Smooth muscle cell (in vitro differentiated cells): ENCODE measurements around the gene NTSR1. TPM values are rescaled to one million over a fixed set of nuclear protein-coding genes. Genes with fewer than 3 reads are reported as not detected.

ENCODE experiments used
- DNase-seq: peaks from one replicate; lab custom pipeline; 2025; ENCODE audit not compliant: unreplicated experiment; lab: John Stamatoyannopoulos, UW
- H2AFZ ChIP-seq: fragments of 200-600 bp; sonication (generic); 2 replicates; pipeline ENCODE4 v1.6.0; 2016; ENCODE audit warnings: antibody characterized with exemption, low read depth, mild to moderate bottlenecking
- H3F3A ChIP-seq: fragments of 200-600 bp; sonication (generic); 2 replicates; pipeline ENCODE4 v1.6.0; 2017; ENCODE audit warnings: antibody characterized with exemption, low read depth
- H3K27ac ChIP-seq: fragments of 200-600 bp; sonication (generic); 2 replicates; pipeline ENCODE4 v1.5.1; 2016; ENCODE audit warnings: low read depth, mild to moderate bottlenecking
- H3K27me3 ChIP-seq: fragments of 200-600 bp; sonication (generic); 2 replicates; pipeline ENCODE4 v1.6.1; 2016; ENCODE audit warnings: low read depth, mild to moderate bottlenecking
- H3K36me3 ChIP-seq: fragments of 200-600 bp; sonication (generic); 2 replicates; pipeline ENCODE4 v1.5.1; 2016; ENCODE audit warnings: low read depth
- H3K4me1 ChIP-seq: fragments of 200-600 bp; sonication (generic); 2 replicates; pipeline ENCODE4 v1.5.1; 2016; ENCODE audit warnings: low read depth
- H3K4me2 ChIP-seq: fragments of 200-600 bp; sonication (generic); 2 replicates; pipeline ENCODE4 v1.6.0; 2016; ENCODE audit warnings: mild to moderate bottlenecking
- H3K4me3 ChIP-seq: fragments of 200-600 bp; sonication (generic); 2 replicates; pipeline ENCODE4 v1.5.1; 2016; ENCODE audit warnings: mild to moderate bottlenecking
- H3K79me2 ChIP-seq: fragments of 200-600 bp; sonication (generic); 2 replicates; pipeline ENCODE4 v1.6.0; 2016; ENCODE audit warnings: low read depth, mild to moderate bottlenecking
- H3K9ac ChIP-seq: fragments of 200-600 bp; sonication (generic); 2 replicates; pipeline ENCODE4 v1.6.0; 2016; ENCODE audit warnings: low read depth
- H3K9me3 ChIP-seq: fragments of 200-600 bp; sonication (generic); replicated peaks from 2 replicates; pipeline ENCODE4 v1.5.1; 2016; ENCODE audit warnings: low read depth
- H4K20me1 ChIP-seq: fragments of 200-600 bp; sonication (generic); 2 replicates; pipeline ENCODE4 v1.6.0; 2016; ENCODE audit warnings: low read depth
- CTCF ChIP-seq: fragments of 200-600 bp; sonication (generic); IDR thresholded peaks from 2 replicates; pipeline ENCODE4 v1.5.1; 2017; ENCODE audit warnings: borderline replicate concordance, mild to moderate bottlenecking, antibody characterized with exemption; ENCODE audit not compliant: insufficient read depth, poor library complexity, severe bottlenecking
- WGBS: methylation state at CpG from one replicate; pipeline ENCODE4 v1.1.7; 2016; ENCODE audit warnings: low lambda C conversion rate; 5-methylcytosine and 5-hydroxymethylcytosine counted together
- polyA plus RNA-seq: library from polyadenylated mRNA; unstranded; fragments of >200 nt; fragmentation: Nextera tagmentation; extraction: Ambion mirVana; gene quantifications from 2 replicates; pipeline ENCODE4 v1.2.1, GENCODE V29; 2016
- total RNA-seq: library from RNA; depleted of rRNA; stranded (reverse); fragments of >200 nt; gene quantifications from 2 replicates; pipeline ENCODE4 v1.2.3, GENCODE V29; 2014

The NTSR1 gene
- total and polyA plus RNA-seq, 2 experiments from 2014 or later: 0.09 TPM; not detected in 1

DNA sequence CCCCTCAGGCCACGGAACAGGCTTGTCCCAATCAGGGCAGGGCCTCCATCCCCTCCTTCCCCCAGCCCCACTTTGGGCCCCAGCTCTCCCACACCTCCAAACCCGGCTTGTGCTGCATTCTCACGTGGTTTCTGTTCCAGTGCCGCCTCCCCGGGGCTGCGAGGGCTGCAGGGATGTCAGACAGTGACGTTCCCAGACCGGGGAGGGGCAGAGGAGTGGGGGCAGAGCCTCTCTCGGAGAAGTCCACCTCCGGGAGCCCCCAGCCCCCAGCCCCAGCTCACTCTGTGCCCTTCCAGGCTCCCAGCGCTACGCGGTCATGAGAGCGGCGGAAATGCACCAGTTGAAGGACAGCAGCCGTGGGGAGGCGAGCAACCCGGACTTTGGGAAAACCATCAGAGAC is 47.9 kb upstream of the NTSR1 start:
- no peak overlapping the region for H3K4me2 ChIP-seq
- 88% methylated on average over 11 of the region's 18 CpGs for WGBS
- H3K36me3 ChIP-seq: no peaks in the 10 kb centered on the region
- H3K79me2 ChIP-seq: no peaks in the 10 kb centered on the region
- no peaks in the 10 kb centered on the region for H3K4me1 ChIP-seq
- H3K9me3 ChIP-seq: no peaks in the 10 kb centered on the region
- no peaks in the 10 kb centered on the region for H4K20me1 ChIP-seq
- no peak for DNase-seq
- H3K27ac ChIP-seq: no peak overlapping the region
- H3K9ac ChIP-seq: no peak overlapping the region
- H2AFZ ChIP-seq: no peak overlapping the region
- no peak overlapping the region for H3K4me3 ChIP-seq
- no peak for TF ChIP-seq CTCF
- H3F3A ChIP-seq: no peaks in the 10 kb centered on the region
- no peaks in the 10 kb centered on the region for H3K27me3 ChIP-seq

DNA sequence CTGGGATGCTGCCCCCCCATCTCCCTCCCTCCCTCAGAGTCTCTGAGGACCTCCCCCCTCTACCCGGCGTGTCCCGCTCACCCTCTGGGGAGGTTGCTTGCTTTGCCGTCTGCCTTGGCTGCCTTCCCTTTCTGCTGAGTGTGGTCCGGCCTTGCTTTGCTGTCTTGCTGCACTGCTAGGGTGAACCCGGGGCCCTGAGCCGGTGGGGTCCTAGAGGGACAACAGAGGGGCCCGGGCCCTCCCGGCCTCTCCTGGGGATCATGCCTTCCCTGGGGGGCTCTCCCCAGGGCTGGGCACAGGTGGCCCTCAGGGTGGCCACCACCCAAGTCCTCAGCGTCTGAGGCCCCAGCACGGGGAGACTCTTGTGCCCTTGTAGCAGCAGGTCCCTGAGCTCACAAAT is 47.0 kb upstream of the NTSR1 start:
- Histone ChIP-seq H4K20me1 (no peaks in the 10 kb centered on the region), H3K9ac (no peak overlapping the region), H3K4me1 (no peaks in the 10 kb centered on the region), H3F3A (no peaks in the 10 kb centered on the region), H3K79me2 (no peaks in the 10 kb centered on the region), H3K4me2 (peak overlapping the region; percentile 57), H3K9me3 (no peaks in the 10 kb centered on the region), H3K27me3 (no peaks in the 10 kb centered on the region), H2AFZ (no peak overlapping the region), H3K27ac (no peak overlapping the region), H3K36me3 (no peaks in the 10 kb centered on the region), H3K4me3 (no peak overlapping the region)
- 94% methylated on average over 9 of the region's 11 CpGs for WGBS
- DNase-seq: no peak
- no peak for TF ChIP-seq CTCF

GRCh38 chr20:62662422-62662821 is 46.2 kb upstream of the NTSR1 start:
- H3K9ac ChIP-seq: no peak overlapping the region
- TF ChIP-seq CTCF: no peak
- no peak for DNase-seq
- H3K4me3 ChIP-seq: no peak overlapping the region
- no peaks in the 10 kb centered on the region for H3F3A ChIP-seq
- 32% methylated on average over 6 of the region's 6 CpGs for WGBS
- no peak overlapping the region for H3K27ac ChIP-seq
- H3K9me3 ChIP-seq: no peaks in the 10 kb centered on the region
- H3K27me3 ChIP-seq: no peaks in the 10 kb centered on the region
- H3K79me2 ChIP-seq: no peaks in the 10 kb centered on the region
- no peaks in the 10 kb centered on the region for H3K36me3 ChIP-seq
- no peak overlapping the region for H2AFZ ChIP-seq
- peak overlapping the region; percentile 57 for H3K4me2 ChIP-seq
- no peaks in the 10 kb centered on the region for H3K4me1 ChIP-seq
- no peaks in the 10 kb centered on the region for H4K20me1 ChIP-seq

DNA sequence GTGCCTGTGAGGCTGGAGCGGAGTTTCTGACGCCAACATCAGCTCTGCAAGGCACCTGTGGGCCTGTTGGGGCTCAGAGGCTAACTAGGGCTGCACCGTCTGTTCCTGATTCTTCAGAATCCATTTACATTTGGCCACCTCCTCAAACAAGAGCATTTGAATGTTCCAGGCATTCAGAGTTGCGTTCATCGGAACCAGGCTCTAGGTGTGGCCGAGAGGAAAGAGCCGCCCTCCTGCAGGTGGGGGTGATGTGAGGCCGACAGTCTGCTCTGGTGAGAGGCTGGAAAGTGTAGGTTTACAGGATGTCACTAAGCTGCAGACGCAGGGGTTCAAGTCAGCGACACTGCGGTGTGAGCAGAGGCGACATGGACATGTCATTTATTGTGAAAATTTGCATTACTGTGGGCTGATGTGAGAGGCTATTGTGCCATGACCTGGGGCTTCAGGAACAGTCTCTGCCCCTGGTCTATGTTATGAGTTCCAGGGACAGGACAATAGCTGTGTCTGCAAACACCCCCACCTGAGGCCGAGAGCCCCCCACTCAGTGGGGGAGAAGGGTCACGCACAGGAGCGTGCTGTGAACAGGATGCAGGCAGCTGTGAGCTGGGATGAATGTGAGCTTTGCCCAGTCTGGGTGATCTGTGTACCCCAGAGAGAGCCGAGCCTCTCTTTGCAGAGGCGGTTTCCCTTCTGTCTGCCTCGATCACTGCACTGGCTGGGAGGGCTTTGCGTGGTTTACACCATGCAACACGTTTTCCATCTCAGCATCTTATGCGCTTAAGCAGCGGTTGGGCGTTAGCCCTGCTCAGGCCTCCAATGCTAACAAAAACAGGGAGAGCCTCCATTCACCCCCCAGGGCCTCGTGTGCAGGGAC is 45.3 kb upstream of the NTSR1 start:
- 84% methylated on average over 24 of the region's 24 CpGs for WGBS
- no peaks in the 10 kb centered on the region for H3K27me3 ChIP-seq

More for the DNA sequence above, 45.3 kb upstream of the NTSR1 start:
- H3K4me1 ChIP-seq: no peaks in the 10 kb centered on the region
- H3K27ac ChIP-seq: no peak overlapping the region
- H3K9ac ChIP-seq: no peak overlapping the region
- no peak for TF ChIP-seq CTCF
- no peak overlapping the region for H3K4me2 ChIP-seq
- no peaks in the 10 kb centered on the region for H3K9me3 ChIP-seq
- no peak overlapping the region for H3K4me3 ChIP-seq
- no peak overlapping the region for H2AFZ ChIP-seq
- no peaks in the 10 kb centered on the region for H3F3A ChIP-seq
- H4K20me1 ChIP-seq: no peaks in the 10 kb centered on the region
- DNase-seq: no peak
- no peaks in the 10 kb centered on the region for H3K36me3 ChIP-seq
- H3K79me2 ChIP-seq: no peaks in the 10 kb centered on the region
